GM21447 (cell line): ENCODE measurements around the gene CABLES2.
"Not testable (repeated sequence)": the region's sequence is repeated elsewhere in the genome, so short reads cannot be mapped to it uniquely, and the experiment has no call there.

Source experiments
- ATAC-seq: cut with Tn5 transposase; IDR thresholded peaks from one replicate; pipeline ENCODE4 v1.9.1; 2021; ENCODE audit not compliant: unreplicated experiment

CABLES2 gene

GRCh38 chr20:62390317-62391164, 16.5 kb downstream of the CABLES2 start:
- no peak for ATAC-seq

- ATAC-seq: no peak
These were observed 17.4 kb downstream of the CABLES2 start for GRCh38 chr20:62389601-62390087.

GRCh38 chr20:62388839-62389600, 18.1 kb downstream of the CABLES2 start:
- no peak for ATAC-seq

GRCh38 chr20:62387933-62388635, 19.0 kb downstream of the CABLES2 start:
- no peak for ATAC-seq

GRCh38 chr20:62387219-62387913, 19.7 kb downstream of the CABLES2 start:
- ATAC-seq: no peak

- peak; percentile 82 for ATAC-seq
These were observed 20.5 kb downstream of the CABLES2 start, which contains the start of gene RPS21 for GRCh38 chr20:62386383-62387218. Gene RPS21 (plus strand): TSS chr20:62387103. CDS start chr20:62387339, 236 bp downstream.

GRCh38 chr20:62382306-62383198, 24.5 kb downstream of the CABLES2 start:
- ATAC-seq: no peak

- ATAC-seq: no peak
These were observed 25.2 kb downstream of the CABLES2 start for GRCh38 chr20:62381842-62382241.

- ATAC-seq: no peak
These were observed 25.8 kb downstream of the CABLES2 start for GRCh38 chr20:62381202-62381797.

GRCh38 chr20:62378215-62378614, 28.9 kb downstream of the CABLES2 start:
- ATAC-seq: no peak

- no peak for ATAC-seq
These were observed 29.4 kb downstream of the CABLES2 start for GRCh38 chr20:62377615-62378178.

GRCh38 chr20:62377064-62377461, 30.0 kb downstream of the CABLES2 start:
- no peak for ATAC-seq

- ATAC-seq: no peak
These were observed 30.7 kb downstream of the CABLES2 start for GRCh38 chr20:62376112-62377063.

- ATAC-seq: no peak
These were observed 32.5 kb downstream of the CABLES2 start for GRCh38 chr20:62374331-62375152.

GRCh38 chr20:62373631-62374179, 33.4 kb downstream of the CABLES2 start:
- not testable (repeated sequence) for ATAC-seq
